H9 (cell line): ENCODE measurements around the gene DNER. TPM values are rescaled to one million over a fixed set of nuclear protein-coding genes. Genes with fewer than 3 reads are reported as not detected.

Experiments
- DNase-seq: peaks from one replicate; pipeline ENCODE4 v3.0.0-alpha.2; 2017
- H2AFZ ChIP-seq: one replicate; pipeline ENCODE4 v1.6.1; 2013; ENCODE audit warnings: mild to moderate bottlenecking, low read length, control low read depth, moderate library complexity
- H2AK5ac ChIP-seq: 2 replicates; pipeline ENCODE4 v1.6.1; 2013; ENCODE audit warnings: low read length, control low read depth, mixed read lengths; ENCODE audit not compliant: insufficient read length
- H2BK120ac ChIP-seq: one replicate; pipeline ENCODE4 v1.6.1; 2013; ENCODE audit warnings: low read depth, mild to moderate bottlenecking, low read length, control low read depth, inconsistent platforms; ENCODE audit not compliant: poor library complexity, severe bottlenecking
- H2BK12ac ChIP-seq: 2 replicates; pipeline ENCODE4 v1.6.1; 2013; ENCODE audit warnings: low read length, control low read depth, mixed read lengths, low read depth; ENCODE audit not compliant: insufficient read length
- H2BK15ac ChIP-seq: 2 replicates; pipeline ENCODE4 v1.6.1; 2013; ENCODE audit warnings: low read depth, low read length, control low read depth
- H2BK20ac ChIP-seq: one replicate; pipeline ENCODE4 v1.6.1; 2013; ENCODE audit warnings: low read depth, mild to moderate bottlenecking, low read length, control low read depth, inconsistent platforms; ENCODE audit not compliant: poor library complexity, severe bottlenecking
- H2BK5ac ChIP-seq: 2 replicates; pipeline ENCODE4 v1.6.1; 2013; ENCODE audit warnings: low read length, control low read depth, mixed read lengths; ENCODE audit not compliant: insufficient read length
- H3K14ac ChIP-seq: 2 replicates; pipeline ENCODE4 v1.6.1; 2013; ENCODE audit warnings: low read length, control low read depth; ENCODE audit not compliant: insufficient read depth
- H3K18ac ChIP-seq: 2 replicates; pipeline ENCODE4 v1.6.1; 2013; ENCODE audit warnings: low read depth, mild to moderate bottlenecking, mixed read lengths, low read length, control low read depth; ENCODE audit not compliant: insufficient read length
- H3K23ac ChIP-seq: 2 replicates; pipeline ENCODE4 v1.6.1; 2013; ENCODE audit warnings: low read length, control low read depth, mixed read lengths, low read depth; ENCODE audit not compliant: insufficient read length
- H3K23me2 ChIP-seq: 2 replicates; pipeline ENCODE4 v1.6.1; 2013; ENCODE audit warnings: low read depth, mild to moderate bottlenecking, mixed read lengths, low read length, control low read depth; ENCODE audit not compliant: insufficient read length, poor library complexity, severe bottlenecking
- H3K27ac ChIP-seq: 2 replicates; pipeline ENCODE4 v1.5.1; 2013; ENCODE audit warnings: low read length, control low read depth, mixed read lengths, low read depth; ENCODE audit not compliant: insufficient read length
- H3K27me3 ChIP-seq: 2 replicates; pipeline ENCODE4 v1.6.1; 2013; ENCODE audit warnings: low read length, control low read depth, inconsistent platforms; ENCODE audit not compliant: insufficient read depth
- H3K4ac ChIP-seq: 2 replicates; pipeline ENCODE4 v1.6.1; 2013; ENCODE audit warnings: low read depth, mild to moderate bottlenecking, control low read depth, inconsistent platforms, low read length, moderate library complexity
- H3K4me1 ChIP-seq: 2 replicates; pipeline ENCODE4 v1.6.1; 2013; ENCODE audit warnings: low read length, control low read depth, inconsistent platforms; ENCODE audit not compliant: insufficient read depth
- H3K4me2 ChIP-seq: 2 replicates; pipeline ENCODE4 v1.6.1; 2013; ENCODE audit warnings: low read length, control low read depth, mixed read lengths; ENCODE audit not compliant: insufficient read length, insufficient read depth
- H3K56ac ChIP-seq: 2 replicates; pipeline ENCODE4 v1.6.1; 2013; ENCODE audit warnings: low read depth, mild to moderate bottlenecking, mixed read lengths, low read length, control low read depth; ENCODE audit not compliant: insufficient read length
- H3K79me1 ChIP-seq: 2 replicates; pipeline ENCODE4 v1.6.1; 2013; ENCODE audit warnings: low read depth, mild to moderate bottlenecking, moderate library complexity, low read length, control low read depth, inconsistent platforms; ENCODE audit not compliant: insufficient read depth, poor library complexity, severe bottlenecking
- H3K79me2 ChIP-seq: 2 replicates; pipeline ENCODE4 v1.6.1; 2013; ENCODE audit warnings: low read length, control low read depth, inconsistent platforms; ENCODE audit not compliant: insufficient read depth
- H3K9ac ChIP-seq: 2 replicates; pipeline ENCODE4 v1.6.1; 2013; ENCODE audit warnings: low read length, control low read depth, mixed read lengths; ENCODE audit not compliant: insufficient read length; ENCODE audit errors: extremely low read depth
- H3K9me3 ChIP-seq: one replicate; pipeline ENCODE4 v1.6.1; 2013; ENCODE audit warnings: low read depth, low read length, inconsistent platforms; ENCODE audit not compliant: control insufficient read depth
- H3T11ph ChIP-seq: one replicate; pipeline ENCODE4 v1.6.1; 2013; ENCODE audit warnings: mild to moderate bottlenecking, low read length, control low read depth, inconsistent platforms
- H4K20me1 ChIP-seq: one replicate; pipeline ENCODE4 v1.6.1; 2013; ENCODE audit not compliant: control insufficient read depth, insufficient read length, insufficient read depth
- H4K5ac ChIP-seq: 2 replicates; pipeline ENCODE4 v1.6.1; 2013; ENCODE audit warnings: low read depth, mild to moderate bottlenecking, mixed read lengths, low read length, control low read depth; ENCODE audit not compliant: insufficient read length
- H4K8ac ChIP-seq: replicated peaks from 2 replicates; pipeline ENCODE4 v1.6.1; 2013; ENCODE audit warnings: low read length, control low read depth, mixed read lengths, low read depth; ENCODE audit not compliant: insufficient read length
- H4K91ac ChIP-seq: 2 replicates; pipeline ENCODE4 v1.6.1; 2013; ENCODE audit warnings: low read depth, mild to moderate bottlenecking, moderate library complexity, mixed read lengths, low read length, control low read depth; ENCODE audit not compliant: insufficient read length
- H3K27ac Mint-ChIP-seq, 3 experiments: 2 replicates in 2 of 3; 3 replicates in 1 of 3; pipeline ENCODE4 v1.8.0; 2020 to 2021; ENCODE audit warnings: mixed read lengths in 3 of 3, mild to moderate bottlenecking in 1 of 3, moderate library complexity in 1 of 3
- H3K27me3 Mint-ChIP-seq: 2 replicates; pipeline ENCODE4 v1.8.0; 2021; ENCODE audit warnings: low read depth, mild to moderate bottlenecking, moderate library complexity, mixed read lengths
- H3K36me3 Mint-ChIP-seq, 3 experiments: 2 replicates in 2 of 3; 3 replicates in 1 of 3; pipeline ENCODE4 v1.8.0; 2020 to 2021; ENCODE audit warnings: low read depth in 3 of 3, mixed read lengths in 3 of 3; ENCODE audit not compliant: insufficient read depth in 1 of 3
- H3K4me1 Mint-ChIP-seq, 2 experiments: 2 replicates each; pipeline ENCODE4 v1.8.0; 2020; ENCODE audit warnings: mixed read lengths in 2 of 2
- H3K4me3 Mint-ChIP-seq, 2 experiments: 2 replicates in 1 of 2; 3 replicates in 1 of 2; pipeline ENCODE4 v1.8.0; 2020 to 2021; ENCODE audit warnings: mild to moderate bottlenecking in 2 of 2, mixed read lengths in 2 of 2, moderate library complexity in 1 of 2
- H3K9me3 Mint-ChIP-seq, 2 experiments: 2 replicates in 1 of 2; 3 replicates in 1 of 2; pipeline ENCODE4 v1.8.0; 2020; ENCODE audit warnings: mild to moderate bottlenecking in 2 of 2, mixed read lengths in 2 of 2, moderate library complexity in 1 of 2
- WGBS: extraction: QIAGEN DNeasy Blood & Tissue Kit; methylation state at CpG from one replicate; pipeline ENCODE4 v1.1.7; 2013; ENCODE audit warnings: missing lambda C conversion rate, low lambda C conversion rate, mixed read lengths; ENCODE audit not compliant: insufficient read length; ENCODE audit errors: extremely low coverage; 5-methylcytosine and 5-hydroxymethylcytosine counted together
- total RNA-seq: library from RNA; stranded (reverse); gene quantifications from 2 replicates; pipeline ENCODE4 v1.2.1, GENCODE V29; 2021
- TF ChIP-seq, protein P1 (sequence below): fragments of 200-600 bp; sonication (generic); conservative IDR thresholded peaks from 3 replicates; pipeline ENCODE4 v1.8.0; 2021; ENCODE audit warnings: antibody characterized with exemption, mild to moderate bottlenecking

Gene DNER
- total RNA-seq, 1 experiment from 2014 or later: 1.0 TPM

DNA sequence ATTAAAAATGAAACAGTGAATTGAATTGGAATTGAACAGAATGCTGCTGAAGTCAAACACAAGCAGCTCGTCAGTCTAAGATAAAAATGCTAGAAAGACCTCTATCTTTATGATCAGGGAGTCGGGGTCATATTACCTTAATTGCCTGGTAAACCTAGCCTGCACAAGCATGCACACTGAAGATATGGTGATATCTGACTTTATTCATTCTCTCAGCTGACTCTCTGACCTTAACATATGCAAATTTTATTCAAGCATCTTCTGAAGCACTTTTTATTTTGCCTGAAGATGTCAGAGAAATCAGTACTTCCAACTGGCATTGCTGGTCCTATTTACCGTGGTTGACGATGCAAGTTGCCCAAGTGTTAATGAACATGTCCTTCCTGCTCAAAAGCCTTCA lies 56.4 kb downstream of the DNER start:
- Mint-ChIP-seq H3K4me1 (peaks cover 4% of the 10 kb centered on the region in 2 experiments; a peak in 3 of 4 replicates), H3K9me3 (no peaks in the 10 kb centered on the region), H3K36me3 (no peaks in the 10 kb centered on the region), H3K27me3 (no peaks in the 10 kb centered on the region; the same call in 1 of the 2 replicates), H3K27ac (no peak overlapping the region), H3K4me3 (no peak overlapping the region)
- Histone ChIP-seq H3K4me1 (0 out of 2 replicates have a peak, but pooled peaks cover 2% of the 10 kb centered on the region), H4K8ac (no peak overlapping the region), H2BK120ac (no peak overlapping the region), H3K27me3 (no peaks in the 10 kb centered on the region), H3K56ac (no peak overlapping the region), H4K91ac (no peak overlapping the region), H2AFZ (no peak overlapping the region), H3K4ac (no peak overlapping the region), H4K5ac (no peak overlapping the region), H3K79me1 (no peaks in the 10 kb centered on the region), H2BK15ac (no peak overlapping the region), H3K18ac (no peak overlapping the region), H3K23ac (no peak overlapping the region), H3K79me2 (no peaks in the 10 kb centered on the region), H3K9ac (no peak overlapping the region), H2BK5ac (no peak overlapping the region), H2BK20ac (no peak overlapping the region), H2BK12ac (no peak overlapping the region), H3K4me2 (no peak overlapping the region), H4K20me1 (no peaks in the 10 kb centered on the region), H3K9me3 (no peaks in the 10 kb centered on the region), H2AK5ac (no peak overlapping the region), H3K14ac (no peak overlapping the region), H3T11ph (no peak overlapping the region), H3K23me2 (no peaks in the 10 kb centered on the region), H3K27ac (no peak overlapping the region)
- no CpG with 5 or more reads among the region's 4 CpGs for WGBS
- TF ChIP-seq, protein P1, sequence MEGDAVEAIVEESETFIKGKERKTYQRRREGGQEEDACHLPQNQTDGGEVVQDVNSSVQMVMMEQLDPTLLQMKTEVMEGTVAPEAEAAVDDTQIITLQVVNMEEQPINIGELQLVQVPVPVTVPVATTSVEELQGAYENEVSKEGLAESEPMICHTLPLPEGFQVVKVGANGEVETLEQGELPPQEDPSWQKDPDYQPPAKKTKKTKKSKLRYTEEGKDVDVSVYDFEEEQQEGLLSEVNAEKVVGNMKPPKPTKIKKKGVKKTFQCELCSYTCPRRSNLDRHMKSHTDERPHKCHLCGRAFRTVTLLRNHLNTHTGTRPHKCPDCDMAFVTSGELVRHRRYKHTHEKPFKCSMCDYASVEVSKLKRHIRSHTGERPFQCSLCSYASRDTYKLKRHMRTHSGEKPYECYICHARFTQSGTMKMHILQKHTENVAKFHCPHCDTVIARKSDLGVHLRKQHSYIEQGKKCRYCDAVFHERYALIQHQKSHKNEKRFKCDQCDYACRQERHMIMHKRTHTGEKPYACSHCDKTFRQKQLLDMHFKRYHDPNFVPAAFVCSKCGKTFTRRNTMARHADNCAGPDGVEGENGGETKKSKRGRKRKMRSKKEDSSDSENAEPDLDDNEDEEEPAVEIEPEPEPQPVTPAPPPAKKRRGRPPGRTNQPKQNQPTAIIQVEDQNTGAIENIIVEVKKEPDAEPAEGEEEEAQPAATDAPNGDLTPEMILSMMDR: no peak
- DNase-seq: no peak
